ENCODE data around the gene SEMA5B.

SEMA5B gene

GRCh38 chr3:122956693-122957455 lies 70.7 kb downstream of the SEMA5B start:
- H3K9me3 ChIP-seq (ENCODE audit: control insufficient read depth, low read length), result no peaks in the 10 kb centered on the region
- no peaks in the 10 kb centered on the region for H3K36me3 ChIP-seq (ENCODE audit: control insufficient read depth, insufficient read depth, low read length)

GRCh38 chr3:122955916-122956692 lies 71.5 kb downstream of the SEMA5B start:
- Histone ChIP-seq H3K9me3 (ENCODE audit: control insufficient read depth, low read length) (no peaks in the 10 kb centered on the region), H3K4me3 (ENCODE audit: extremely low read depth, insufficient read depth, low read length, poor library complexity, severe bottlenecking) (no peak overlapping the region), H3K36me3 (ENCODE audit: control insufficient read depth, insufficient read depth, low read length) (no peaks in the 10 kb centered on the region), H3K4me1 (ENCODE audit: control insufficient read depth, insufficient read depth, low read length, poor library complexity, severe bottlenecking) (peaks cover 9% of the 10 kb centered on the region), H3K27ac (ENCODE audit: low read depth, low read length, severe bottlenecking) (no peak overlapping the region)
- WGBS, 2 experiments (ENCODE audit: insufficient coverage in 2 of 2), result 86 to 93% methylated on average over 15 to 19 of the region's 20 CpGs

More at GRCh38 chr3:122956693-122957455, 70.7 kb downstream of the SEMA5B start:
- 77 to 80% methylated on average over 14 to 15 of the region's 15 CpGs for WGBS, 2 experiments (ENCODE audit: insufficient coverage in 2 of 2)
- Histone ChIP-seq H3K4me3 (ENCODE audit: extremely low read depth, insufficient read depth, low read length, poor library complexity, severe bottlenecking) (no peak overlapping the region), H3K4me1 (ENCODE audit: control insufficient read depth, insufficient read depth, low read length, poor library complexity, severe bottlenecking) (peaks cover 9% of the 10 kb centered on the region), H3K27ac (ENCODE audit: low read depth, low read length, severe bottlenecking) (no peak overlapping the region)

- no peak overlapping the region for H3K27ac ChIP-seq (ENCODE audit: low read depth, low read length, severe bottlenecking)
- no peak overlapping the region for H3K4me3 ChIP-seq (ENCODE audit: extremely low read depth, insufficient read depth, low read length, poor library complexity, severe bottlenecking)
- 63 to 76% methylated on average over 2 of the region's 3 CpGs for WGBS, 2 experiments (ENCODE audit: insufficient coverage in 2 of 2)
- H3K9me3 ChIP-seq (ENCODE audit: control insufficient read depth, low read length), result no peaks in the 10 kb centered on the region
- H3K36me3 ChIP-seq (ENCODE audit: control insufficient read depth, insufficient read depth, low read length), result no peaks in the 10 kb centered on the region
- H3K4me1 ChIP-seq (ENCODE audit: control insufficient read depth, insufficient read depth, low read length, poor library complexity, severe bottlenecking), result peaks cover 12% of the 10 kb centered on the region
Observed at GRCh38 chr3:122952520-122952919, 75.0 kb downstream of the SEMA5B start.

- 73 to 100% methylated on average over 2 to 6 of the region's 7 CpGs for WGBS, 2 experiments (ENCODE audit: insufficient coverage in 2 of 2)
- Histone ChIP-seq H3K36me3 (ENCODE audit: control insufficient read depth, insufficient read depth, low read length) (no peaks in the 10 kb centered on the region), H3K9me3 (ENCODE audit: control insufficient read depth, low read length) (no peaks in the 10 kb centered on the region)
Observed at GRCh38 chr3:122948408-122948807, 79.2 kb downstream of the SEMA5B start.

GRCh38 chr3:122947738-122948137 lies 79.8 kb downstream of the SEMA5B start:
- 75% methylated on average over 1 of the region's 2 CpGs; no CpG with 5 or more reads in 1 of the 2 experiments for WGBS, 2 experiments (ENCODE audit: insufficient coverage in 2 of 2)
- H3K36me3 ChIP-seq (ENCODE audit: control insufficient read depth, insufficient read depth, low read length), result no peaks in the 10 kb centered on the region
- peaks cover 18% of the 10 kb centered on the region for H3K4me1 ChIP-seq (ENCODE audit: control insufficient read depth, insufficient read depth, low read length, poor library complexity, severe bottlenecking)
- no peaks in the 10 kb centered on the region for H3K9me3 ChIP-seq (ENCODE audit: control insufficient read depth, low read length)
- H3K27ac ChIP-seq (ENCODE audit: low read depth, low read length, severe bottlenecking), result peak overlapping the region; percentile 55
- no peak overlapping the region for H3K4me3 ChIP-seq (ENCODE audit: extremely low read depth, insufficient read depth, low read length, poor library complexity, severe bottlenecking)

More at GRCh38 chr3:122948408-122948807, 79.2 kb downstream of the SEMA5B start:
- Histone ChIP-seq H3K4me1 (ENCODE audit: control insufficient read depth, insufficient read depth, low read length, poor library complexity, severe bottlenecking) (peaks cover 18% of the 10 kb centered on the region), H3K4me3 (ENCODE audit: extremely low read depth, insufficient read depth, low read length, poor library complexity, severe bottlenecking) (no peak overlapping the region), H3K27ac (ENCODE audit: low read depth, low read length, severe bottlenecking) (peak overlapping the region; percentile 55)

- WGBS, 2 experiments (ENCODE audit: insufficient coverage in 2 of 2), result 88 to 92% methylated on average over 6 to 7 of the region's 7 CpGs
- H3K4me3 ChIP-seq (ENCODE audit: extremely low read depth, insufficient read depth, low read length, poor library complexity, severe bottlenecking), result no peak overlapping the region
Observed at GRCh38 chr3:122947196-122947595, 80.4 kb downstream of the SEMA5B start.

GRCh38 chr3:122946185-122946584 lies 81.4 kb downstream of the SEMA5B start:
- Histone ChIP-seq H3K9me3 (ENCODE audit: control insufficient read depth, low read length) (no peaks in the 10 kb centered on the region), H3K4me1 (ENCODE audit: control insufficient read depth, insufficient read depth, low read length, poor library complexity, severe bottlenecking) (peaks cover 14% of the 10 kb centered on the region), H3K4me3 (ENCODE audit: extremely low read depth, insufficient read depth, low read length, poor library complexity, severe bottlenecking) (no peak overlapping the region), H3K36me3 (ENCODE audit: control insufficient read depth, insufficient read depth, low read length) (no peaks in the 10 kb centered on the region), H3K27ac (ENCODE audit: low read depth, low read length, severe bottlenecking) (no peak overlapping the region)

More at GRCh38 chr3:122947196-122947595, 80.4 kb downstream of the SEMA5B start:
- no peaks in the 10 kb centered on the region for H3K9me3 ChIP-seq (ENCODE audit: control insufficient read depth, low read length)
- H3K27ac ChIP-seq (ENCODE audit: low read depth, low read length, severe bottlenecking), result no peak overlapping the region
- H3K4me1 ChIP-seq (ENCODE audit: control insufficient read depth, insufficient read depth, low read length, poor library complexity, severe bottlenecking), result peaks cover 14% of the 10 kb centered on the region
- H3K36me3 ChIP-seq (ENCODE audit: control insufficient read depth, insufficient read depth, low read length), result no peaks in the 10 kb centered on the region

GRCh38 chr3:122945230-122945629 lies 82.3 kb downstream of the SEMA5B start:
- H3K4me1 ChIP-seq (ENCODE audit: control insufficient read depth, insufficient read depth, low read length, poor library complexity, severe bottlenecking), result peaks cover 14% of the 10 kb centered on the region
- no CpG with 5 or more reads among the region's 2 CpGs for WGBS, 2 experiments (ENCODE audit: insufficient coverage in 2 of 2)
- H3K4me3 ChIP-seq (ENCODE audit: extremely low read depth, insufficient read depth, low read length, poor library complexity, severe bottlenecking), result no peak overlapping the region
- no peaks in the 10 kb centered on the region for H3K9me3 ChIP-seq (ENCODE audit: control insufficient read depth, low read length)
- no peaks in the 10 kb centered on the region for H3K36me3 ChIP-seq (ENCODE audit: control insufficient read depth, insufficient read depth, low read length)
- no peak overlapping the region for H3K27ac ChIP-seq (ENCODE audit: low read depth, low read length, severe bottlenecking)

- WGBS, 2 experiments (ENCODE audit: insufficient coverage in 2 of 2), result 95% methylated on average over 4 of the region's 7 CpGs; no CpG with 5 or more reads in 1 of the 2 experiments
- Histone ChIP-seq H3K36me3 (ENCODE audit: control insufficient read depth, insufficient read depth, low read length) (no peaks in the 10 kb centered on the region), H3K4me3 (ENCODE audit: extremely low read depth, insufficient read depth, low read length, poor library complexity, severe bottlenecking) (no peak overlapping the region), H3K27ac (ENCODE audit: low read depth, low read length, severe bottlenecking) (no peak overlapping the region), H3K4me1 (ENCODE audit: control insufficient read depth, insufficient read depth, low read length, poor library complexity, severe bottlenecking) (peaks cover 14% of the 10 kb centered on the region), H3K9me3 (ENCODE audit: control insufficient read depth, low read length) (no peaks in the 10 kb centered on the region)
Observed at GRCh38 chr3:122944671-122945161, 82.8 kb downstream of the SEMA5B start.

GRCh38 chr3:122943828-122944190 lies 83.8 kb downstream of the SEMA5B start:
- Histone ChIP-seq H3K4me1 (ENCODE audit: control insufficient read depth, insufficient read depth, low read length, poor library complexity, severe bottlenecking) (peaks cover 14% of the 10 kb centered on the region), H3K36me3 (ENCODE audit: control insufficient read depth, insufficient read depth, low read length) (no peaks in the 10 kb centered on the region), H3K4me3 (ENCODE audit: extremely low read depth, insufficient read depth, low read length, poor library complexity, severe bottlenecking) (no peak overlapping the region), H3K27ac (ENCODE audit: low read depth, low read length, severe bottlenecking) (no peak overlapping the region), H3K9me3 (ENCODE audit: control insufficient read depth, low read length) (no peaks in the 10 kb centered on the region)
- WGBS, 2 experiments (ENCODE audit: insufficient coverage in 2 of 2), result 80 to 89% methylated on average over 2 to 3 of the region's 3 CpGs
